GM13977 (cell line): ENCODE measurements around the gene SLA2.

ENCODE experiments used
- DNase-seq: peaks from one replicate; pipeline ENCODE4 v3.0.0; 2012; ENCODE audit warnings: low spot score
- CTCF ChIP-seq: IDR thresholded peaks from 2 replicates; pipeline ENCODE4 v1.5.1; 2012; ENCODE audit warnings: mild to moderate bottlenecking, control low read depth; ENCODE audit not compliant: insufficient read depth; ENCODE audit errors: extremely low read depth, missing control alignments
- in situ Hi-C: fragments of 300-500 bp; cut with MboI; formaldehyde crosslinking; loops from one replicate; pipeline ENCODE4 v1.12.0; 2022; ENCODE audit warnings: low sequenced_read_pairs, low pct_unique_long_range_greater_than_20kb, mixed read lengths, inconsistent platforms; ENCODE audit not compliant: unreplicated experiment

The SLA2 gene

GRCh38 chr20:36591281-36591680, 54.7 kb downstream of the SLA2 start:
- no peak for DNase-seq
- in situ Hi-C loops = no loop called here
- no peak for TF ChIP-seq CTCF

- no peak for DNase-seq
- TF ChIP-seq CTCF = no peak
- in situ Hi-C loops = no loop called here
These were observed 58.5 kb downstream of the SLA2 start for GRCh38 chr20:36587388-36588070.

- no peak for DNase-seq
- in situ Hi-C loops = no loop called here
- TF ChIP-seq CTCF = no peak
These were observed 60.4 kb downstream of the SLA2 start for GRCh38 chr20:36585410-36586125.

- in situ Hi-C loops = no loop called here
These were observed 61.9 kb downstream of the SLA2 start for GRCh38 chr20:36584018-36584481.

GRCh38 chr20:36582821-36583220, 63.2 kb downstream of the SLA2 start:
- in situ Hi-C loops = no loop called here
- DNase-seq = no peak
- no peak for TF ChIP-seq CTCF

More at GRCh38 chr20:36584018-36584481, 61.9 kb downstream of the SLA2 start:
- no peak for DNase-seq
- TF ChIP-seq CTCF = no peak

GRCh38 chr20:36582322-36582721, 63.7 kb downstream of the SLA2 start:
- in situ Hi-C loops = no loop called here
- DNase-seq = no peak
- TF ChIP-seq CTCF = no peak
